PFSK-1 (cell line): Measurements from ENCODE around the gene ATP10D.

ENCODE experiments used
- POLR2AphosphoS5 ChIP-seq: IDR thresholded peaks from 2 replicates; pipeline ENCODE4 v1.6.1; 2012; ENCODE audit warnings: low read depth, mild to moderate bottlenecking, control low read depth, low read length, moderate library complexity
- REST ChIP-seq, 2 experiments: IDR thresholded peaks; 2 replicates each; pipeline versions ENCODE4 v1.6.1 to v1.8.0; 2011 to 2012; ENCODE audit warnings: low read depth in 2 of 2, low read length in 2 of 2, control low read depth in 1 of 2, inconsistent platforms in 1 of 2, mild to moderate bottlenecking in 1 of 2, moderate library complexity in 1 of 2; ENCODE audit not compliant: insufficient read depth in 1 of 2
- SIN3A ChIP-seq: IDR thresholded peaks from 2 replicates; pipeline ENCODE4 v1.6.1; 2012; ENCODE audit warnings: mild to moderate bottlenecking, low read length, moderate library complexity, borderline replicate concordance; ENCODE audit not compliant: insufficient read depth
- TAF1 ChIP-seq: IDR thresholded peaks from 2 replicates; pipeline ENCODE4 v1.6.1; 2012; ENCODE audit warnings: low read length, control low read depth, borderline replicate concordance; ENCODE audit not compliant: insufficient read depth

- no peak for TF ChIP-seq POLR2AphosphoS5
- TF ChIP-seq REST (IDR thresholded peaks at IDR 0.05; ENCODE audit: insufficient read depth in 1 of 2, low read depth in 2 of 2, low read length in 2 of 2) = no peak
- no peak for TF ChIP-seq SIN3A
- no peak for TF ChIP-seq TAF1
These were observed 87.9 kb downstream of the ATP10D start for GRCh38 chr4:47572981-47573380.
